Transverse colon (tissue), 4 donors: ENCODE results near the gene MGAT5B.

Experiments used
- CTCF ChIP-seq, 5 experiments: fragments of 200-600 bp in 3 of 5; fragments of 450-650 bp in 2 of 5; sonication (generic) in 3 of 5; IDR thresholded peaks; 1 replicate in 2 of 5; 2 replicates in 3 of 5; pipeline ENCODE4 v1.5.1; 2016 to 2017; ENCODE audit warnings: antibody characterized with exemption in 5 of 5, inconsistent platforms in 3 of 5, mild to moderate bottlenecking in 2 of 5, moderate library complexity in 1 of 5
- EP300 ChIP-seq: sonication (generic); formaldehyde crosslinking; IDR thresholded peaks from one replicate; pipeline ENCODE4 v1.6.1; 2017; ENCODE audit warnings: antibody characterized with exemption, low read depth
- POLR2A ChIP-seq: fragments of 450-650 bp; IDR thresholded peaks from one replicate; pipeline ENCODE4 v1.6.1; 2016; ENCODE audit warnings: antibody characterized with exemption, mild to moderate bottlenecking, moderate library complexity
- POLR2AphosphoS5 ChIP-seq, 3 donors: sonication (generic); formaldehyde crosslinking; IDR thresholded peaks; one replicate each; pipeline ENCODE4 v1.6.1; 2016; ENCODE audit warnings: antibody characterized with exemption in 3 of 3

GRCh38 chr17:76902476-76902875 is 34.3 kb downstream of the MGAT5B start:
- no peak for TF ChIP-seq CTCF (IDR thresholded peaks at IDR 0.05)
- TF ChIP-seq POLR2A, result no peak
- TF ChIP-seq EP300, result no peak
- no peak for TF ChIP-seq POLR2AphosphoS5 (IDR thresholded peaks at IDR 0.05)
